GM21447 (cell line): ENCODE measurements around the gene HNRNPC.
"Not testable (repeated sequence)": the region's sequence is repeated elsewhere in the genome, so short reads cannot be mapped to it uniquely, and the experiment has no call there.

Experiments
- ATAC-seq: cut with Tn5 transposase; IDR thresholded peaks from one replicate; pipeline ENCODE4 v1.9.1; 2021; ENCODE audit not compliant: unreplicated experiment

Gene HNRNPC

GRCh38 chr14:21272661-21273060 lies 3.4 kb upstream of the HNRNPC start:
- not testable (repeated sequence) for ATAC-seq

GRCh38 chr14:21268617-21269251 lies 508 bp downstream of the HNRNPC start:
- no peak for ATAC-seq

- no peak for ATAC-seq
Measured at GRCh38 chr14:21267886-21268616, 1.2 kb downstream of the HNRNPC start.

- ATAC-seq: no peak
Measured at GRCh38 chr14:21267431-21267845, 1.8 kb downstream of the HNRNPC start.

- peak; percentile 73 for ATAC-seq
Measured at GRCh38 chr14:21264025-21264801, 5.0 kb downstream of the HNRNPC start.

GRCh38 chr14:21263284-21264024 lies 5.8 kb downstream of the HNRNPC start:
- ATAC-seq: no peak

- no peak for ATAC-seq
Measured at GRCh38 chr14:21262410-21262809, 6.8 kb downstream of the HNRNPC start.

GRCh38 chr14:21261824-21262223 lies 7.4 kb downstream of the HNRNPC start:
- no peak for ATAC-seq

- ATAC-seq: no peak
Measured at GRCh38 chr14:21258889-21259787, 10.1 kb downstream of the HNRNPC start.

GRCh38 chr14:21258005-21258888 lies 11.0 kb downstream of the HNRNPC start:
- no peak for ATAC-seq

- no peak for ATAC-seq
Measured at GRCh38 chr14:21257394-21257909, 11.8 kb downstream of the HNRNPC start.

- ATAC-seq: no peak
Measured at GRCh38 chr14:21256539-21257393, 12.5 kb downstream of the HNRNPC start.

GRCh38 chr14:21256102-21256447 lies 13.2 kb downstream of the HNRNPC start:
- not testable (repeated sequence) for ATAC-seq

GRCh38 chr14:21255385-21256101 lies 13.7 kb downstream of the HNRNPC start:
- ATAC-seq: no peak

GRCh38 chr14:21252149-21252548 lies 17.1 kb downstream of the HNRNPC start:
- ATAC-seq: no peak

GRCh38 chr14:21251215-21251614 lies 18.0 kb downstream of the HNRNPC start:
- no peak for ATAC-seq

- ATAC-seq: no peak
Measured at GRCh38 chr14:21248739-21249411, 20.4 kb downstream of the HNRNPC start.
